Left ventricle myocardium inferior (tissue), 1 donor: ENCODE data around the gene ERICH4. TPM values are rescaled to one million over a fixed set of nuclear protein-coding genes. Genes with fewer than 3 reads are reported as not detected.

Experiments used
- DNase-seq: peaks from one replicate; pipeline ENCODE4 v3.0.0-alpha.2; 2020
- H3K27ac ChIP-seq: fragments of 200-600 bp; replicated peaks from 2 replicates; pipeline ENCODE4 v1.8.0; 2021
- H3K27me3 ChIP-seq: fragments of 200-600 bp; 2 replicates; pipeline ENCODE4 v1.8.0; 2021; ENCODE audit warnings: low read depth
- H3K36me3 ChIP-seq: fragments of 200-600 bp; 2 replicates; pipeline ENCODE4 v1.8.0; 2021
- H3K4me1 ChIP-seq: fragments of 200-600 bp; 2 replicates; pipeline ENCODE4 v1.8.0; 2021
- H3K4me3 ChIP-seq: fragments of 200-600 bp; 2 replicates; pipeline ENCODE4 v1.8.0; 2021; ENCODE audit warnings: mild to moderate bottlenecking, moderate library complexity
- H3K9me3 ChIP-seq: fragments of 200-600 bp; replicated peaks from 2 replicates; pipeline ENCODE4 v1.8.0; 2021
- intact Hi-C: fragments of 100-400 bp; cut with micrococcal nuclease; formaldehyde crosslinking; loops from one replicate; pipeline ENCODE4 v1.11.0; 2022
- long read RNA-seq: library from polyadenylated mRNA; unstranded; transcript quantifications from one replicate; pipeline ENCODE4 v2.0.0, GENCODE V29; 2021
- total RNA-seq: library from RNA; stranded (reverse); fragmentation: NEBNext Ultra II Directional; extraction: Animal tissue kit (Norgen Biotek cat#: 25700); gene quantifications from one replicate; pipeline ENCODE4 v1.2.1, GENCODE V29; 2021
- TF ChIP-seq, protein P1 (sequence below): fragments of 200-600 bp; IDR thresholded peaks from 2 replicates; pipeline ENCODE4 v1.8.0; 2021; ENCODE audit warnings: antibody characterized with exemption, mild to moderate bottlenecking, borderline replicate concordance
- donor health status: DM: no; HTN: yes; CAD: no; lungs with severe emphysema.

ERICH4 gene, protein sequence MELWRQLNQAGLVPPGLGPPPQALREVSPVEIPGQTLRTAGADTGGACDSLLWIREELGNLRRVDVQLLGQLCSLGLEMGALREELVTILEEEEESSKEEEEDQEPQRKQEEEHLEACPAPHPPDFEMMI
- not detected for total RNA-seq
- long read RNA-seq = 0 reads

GRCh38 chr19:41442473-41443355 is at the start of gene ERICH4:
Gene ERICH4, plus strand, starts transcription at chr19:41443156. Its CDS starts 14 bp downstream, at chr19:41443170.
- intact Hi-C loops = no loop called here
- TF ChIP-seq, protein P1, sequence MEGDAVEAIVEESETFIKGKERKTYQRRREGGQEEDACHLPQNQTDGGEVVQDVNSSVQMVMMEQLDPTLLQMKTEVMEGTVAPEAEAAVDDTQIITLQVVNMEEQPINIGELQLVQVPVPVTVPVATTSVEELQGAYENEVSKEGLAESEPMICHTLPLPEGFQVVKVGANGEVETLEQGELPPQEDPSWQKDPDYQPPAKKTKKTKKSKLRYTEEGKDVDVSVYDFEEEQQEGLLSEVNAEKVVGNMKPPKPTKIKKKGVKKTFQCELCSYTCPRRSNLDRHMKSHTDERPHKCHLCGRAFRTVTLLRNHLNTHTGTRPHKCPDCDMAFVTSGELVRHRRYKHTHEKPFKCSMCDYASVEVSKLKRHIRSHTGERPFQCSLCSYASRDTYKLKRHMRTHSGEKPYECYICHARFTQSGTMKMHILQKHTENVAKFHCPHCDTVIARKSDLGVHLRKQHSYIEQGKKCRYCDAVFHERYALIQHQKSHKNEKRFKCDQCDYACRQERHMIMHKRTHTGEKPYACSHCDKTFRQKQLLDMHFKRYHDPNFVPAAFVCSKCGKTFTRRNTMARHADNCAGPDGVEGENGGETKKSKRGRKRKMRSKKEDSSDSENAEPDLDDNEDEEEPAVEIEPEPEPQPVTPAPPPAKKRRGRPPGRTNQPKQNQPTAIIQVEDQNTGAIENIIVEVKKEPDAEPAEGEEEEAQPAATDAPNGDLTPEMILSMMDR = no peak
- H3K4me3 ChIP-seq = no peak within 1 kb of the TSS
- peaks cover 22% of the 10 kb centered on the region for H3K27me3 ChIP-seq
- no peak for DNase-seq
- H3K36me3 ChIP-seq = peaks cover 6% of the 10 kb centered on the region
- peaks cover 36% of the 10 kb centered on the region for H3K4me1 ChIP-seq
- H3K27ac ChIP-seq = no peak within 1 kb of the TSS
- H3K9me3 ChIP-seq = no peaks in the 10 kb centered on the region

DNA sequence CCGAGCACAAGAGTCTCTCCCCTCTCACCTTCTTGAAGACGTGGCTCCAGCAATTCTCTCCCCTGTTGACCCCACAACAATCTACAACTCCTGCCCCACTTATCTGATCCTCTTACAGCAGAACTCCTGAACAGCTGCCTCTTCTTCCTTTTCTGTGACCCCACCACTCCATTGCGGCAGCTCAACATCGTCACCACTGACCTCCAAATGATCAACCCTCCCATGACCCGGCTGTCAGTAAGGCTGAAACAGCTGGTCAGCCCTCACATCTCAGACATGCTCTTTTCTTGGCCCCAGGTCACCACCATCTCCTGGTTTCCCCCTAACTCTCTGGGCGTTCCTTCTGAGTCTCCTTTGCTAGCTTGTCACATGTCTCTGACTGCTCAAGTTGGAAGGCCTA is 47.6 kb upstream of the ERICH4 start:
- peaks cover 24% of the 10 kb centered on the region for H3K36me3 ChIP-seq
- H3K9me3 ChIP-seq = no peaks in the 10 kb centered on the region
- H3K4me3 ChIP-seq = no peak overlapping the region
- peaks cover 48% of the 10 kb centered on the region for H3K4me1 ChIP-seq
- H3K27ac ChIP-seq = no peak overlapping the region
- no peaks in the 10 kb centered on the region for H3K27me3 ChIP-seq
- intact Hi-C loops = no loop called here
- DNase-seq = no peak
- TF ChIP-seq, protein P1 = no peak

- TF ChIP-seq, protein P1 = peak; percentile 9
- Histone ChIP-seq H3K27ac (peak within 1 kb of the TSS; percentile 96), H3K4me1 (peaks cover 68% of the 10 kb centered on the region), H3K36me3 (peaks cover 5% of the 10 kb centered on the region), H3K9me3 (no peaks in the 10 kb centered on the region), H3K27me3 (no peaks in the 10 kb centered on the region), H3K4me3 (peak within 1 kb of the TSS; percentile 99)
- intact Hi-C loops = no loop called here
- peak; percentile 99 for DNase-seq
Observed at GRCh38 chr19:41397086-41398049, 45.6 kb upstream of the ERICH4 start, which contains the start of the genes BCKDHA and EXOSC5. Gene BCKDHA, plus strand, starts transcription at chr19:41397818. Its CDS starts 10 bp downstream, at chr19:41397828. Gene EXOSC5, minus strand, starts transcription at chr19:41397359. Its CDS starts 31 bp downstream, at chr19:41397328.

DNA sequence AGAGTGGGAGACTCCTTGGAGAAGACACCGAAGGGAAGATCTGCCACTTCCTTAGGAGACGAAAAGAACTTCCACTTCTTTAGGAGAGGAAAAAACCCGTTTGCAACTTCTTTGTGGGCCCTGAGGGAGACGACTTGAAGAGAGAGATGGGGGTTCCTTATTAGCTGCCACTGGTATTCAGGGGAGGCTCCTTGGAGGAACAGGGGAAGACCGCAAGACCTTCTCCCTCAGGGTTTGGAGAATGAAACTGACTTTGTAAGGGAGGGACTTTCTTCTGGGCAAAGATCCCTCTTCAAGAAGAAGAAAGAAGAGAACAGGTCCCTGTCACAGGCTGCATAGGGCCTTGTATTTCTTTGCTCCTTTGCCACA is 44.9 kb upstream of the ERICH4 start:
- Histone ChIP-seq H3K9me3 (no peaks in the 10 kb centered on the region), H3K4me1 (peaks cover 68% of the 10 kb centered on the region), H3K4me3 (peak overlapping the region; percentile 99), H3K36me3 (peaks cover 5% of the 10 kb centered on the region), H3K27ac (peak overlapping the region; percentile 96), H3K27me3 (no peaks in the 10 kb centered on the region)
- DNase-seq = no peak
- intact Hi-C loops = no loop called here
- TF ChIP-seq, protein P1 = no peak

- H3K4me1 ChIP-seq = peaks cover 74% of the 10 kb centered on the region
- intact Hi-C loops = no loop called here
Observed at GRCh38 chr19:41398598-41398997, 44.4 kb upstream of the ERICH4 start.

More at GRCh38 chr19:41398598-41398997, 44.4 kb upstream of the ERICH4 start:
- Histone ChIP-seq H3K27me3 (no peaks in the 10 kb centered on the region), H3K4me3 (peak overlapping the region; percentile 99), H3K9me3 (no peaks in the 10 kb centered on the region), H3K27ac (peak overlapping the region; percentile 96), H3K36me3 (peaks cover 5% of the 10 kb centered on the region)
- DNase-seq = no peak
- TF ChIP-seq, protein P1 = no peak
